ENCODE results near the gene TCF12. TPM values are rescaled to one million over a fixed set of nuclear protein-coding genes. Genes with fewer than 3 reads are reported as not detected.
"Not testable (repeated sequence)": the region's sequence is repeated elsewhere in the genome, so short reads cannot be mapped to it uniquely, and the experiment has no call there.

The TCF12 gene
- total RNA-seq, 1 donor from 2014 or later, result 48.4 TPM

DNA sequence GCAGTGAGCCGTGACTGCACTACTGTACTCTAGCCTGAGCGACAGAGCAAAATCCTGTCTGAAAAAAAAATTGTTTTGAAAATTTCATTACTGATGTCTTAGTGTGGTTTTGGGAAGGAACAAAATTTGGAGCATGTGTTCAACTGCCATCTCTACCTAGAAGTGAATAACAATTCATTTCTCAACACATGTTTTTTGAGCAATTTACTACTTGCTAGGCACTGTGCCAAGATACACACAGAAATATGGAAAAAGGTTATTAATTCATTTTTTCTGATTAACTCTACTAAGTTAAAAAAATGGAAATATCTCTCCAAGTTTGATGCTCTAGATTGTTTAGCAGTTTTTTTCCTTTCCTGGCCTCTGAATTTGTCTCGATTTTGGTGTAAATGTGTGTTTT is 5.2 kb upstream of the TCF12 start:
- ATAC-seq (no peak), DNase-seq (no peak)
- intact Hi-C loops (cut with micrococcal nuclease), result no loop called here

DNA sequence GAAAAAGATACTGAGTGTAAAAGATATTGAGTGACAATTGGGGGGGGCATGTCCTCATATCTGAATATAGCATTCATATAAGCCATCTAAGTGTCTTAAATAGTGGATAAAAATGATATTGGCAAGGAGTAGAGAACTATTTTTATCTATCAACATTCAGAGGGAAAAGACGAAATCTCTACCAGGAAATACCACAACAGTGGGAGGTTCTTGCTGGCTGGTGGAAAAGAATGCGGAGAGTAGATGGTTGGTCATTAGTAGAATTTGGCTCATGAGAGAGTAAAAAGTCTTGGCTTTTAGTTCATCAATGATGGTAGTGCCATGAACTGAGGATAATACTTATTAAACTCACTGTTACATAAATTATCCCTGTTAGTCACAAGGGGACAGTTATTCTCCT is 4.8 kb upstream of the TCF12 start:
- intact Hi-C loops (cut with micrococcal nuclease), result no loop called here
- no peak for ATAC-seq
- no peak for DNase-seq

DNA sequence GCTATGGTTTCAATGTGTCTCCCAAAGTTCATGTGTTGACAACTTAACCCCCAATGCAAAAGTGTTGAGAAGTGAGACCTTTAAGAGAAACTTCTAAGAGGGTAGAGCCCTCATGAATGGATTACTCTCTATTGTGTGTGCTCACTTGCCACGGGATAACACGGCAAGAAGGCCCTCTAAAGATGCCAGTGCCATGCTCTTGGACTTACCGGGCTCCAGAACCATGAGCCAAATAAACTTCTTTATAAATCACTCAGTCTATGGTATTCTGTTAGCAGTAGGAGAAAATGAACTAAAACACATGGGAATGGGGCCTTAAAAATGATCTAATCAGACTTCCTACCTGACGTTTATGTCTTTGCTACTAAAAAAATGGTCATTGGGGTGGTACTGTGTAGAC is 2.6 kb upstream of the TCF12 start:
- DNase-seq (no peak), ATAC-seq (no peak)
- intact Hi-C loops (cut with micrococcal nuclease), result loop anchor here (5.0 kb wide), 1 partner anchor 34 kb away; no protein-coding TSS in a partner anchor

DNA sequence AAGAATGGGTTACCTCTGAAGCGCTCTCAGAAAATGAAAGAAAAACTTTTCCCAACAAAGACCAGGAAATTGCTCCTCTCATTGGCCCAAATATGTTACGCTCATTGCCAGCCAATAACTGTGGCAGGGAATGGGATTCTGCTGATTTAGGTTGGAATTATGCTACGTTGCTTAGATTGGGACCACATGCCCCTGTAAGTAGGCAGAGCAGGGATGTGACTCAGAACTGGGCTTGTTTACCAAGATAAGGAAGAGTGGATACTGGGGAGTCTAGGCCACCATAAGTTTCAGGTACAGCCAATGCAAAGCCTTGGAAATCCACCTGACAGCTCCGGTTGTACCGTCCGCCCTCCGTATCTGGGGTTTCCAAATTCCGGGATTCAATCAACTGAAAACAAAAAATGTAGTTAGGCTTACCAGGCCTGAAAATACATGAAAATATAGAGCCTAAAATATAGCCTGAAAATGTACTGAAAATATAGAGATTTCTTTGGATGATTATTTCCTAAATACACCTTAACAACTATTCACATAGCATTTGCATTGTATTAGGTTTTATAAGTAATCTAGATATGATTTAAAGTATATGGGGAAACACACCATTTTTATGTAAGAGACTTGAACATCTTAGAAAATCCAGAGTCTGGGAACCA is 1.5 kb upstream of the TCF12 start:
- ATAC-seq (no peak), DNase-seq (no peak)
- intact Hi-C loops (cut with micrococcal nuclease), result loop anchor here (5.0 kb wide), 1 partner anchor 35 kb away; no protein-coding TSS in a partner anchor

DNA sequence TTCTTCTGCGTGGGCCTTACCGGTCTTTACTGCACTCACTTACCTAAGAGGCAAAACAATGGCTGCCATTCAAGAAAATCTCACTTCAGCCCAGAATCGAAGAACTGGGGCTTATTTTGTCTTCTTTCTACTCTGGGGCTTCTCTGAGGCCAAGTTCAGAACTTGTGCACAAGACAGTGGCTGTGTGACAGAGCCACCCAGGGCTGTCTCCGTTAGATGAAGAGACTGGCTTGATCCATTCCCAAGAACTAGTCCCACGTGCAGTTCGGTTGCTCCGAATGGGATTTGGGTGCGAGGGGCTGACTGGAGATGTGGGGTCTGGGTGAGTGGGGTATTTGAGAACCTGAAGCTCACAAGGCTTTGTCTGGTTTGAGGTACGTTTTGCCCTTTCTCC is 795 bp upstream of the TCF12 start:
- DNase-seq, result no peak
- ATAC-seq, result peak; percentile 10
- intact Hi-C loops (cut with micrococcal nuclease), result loop anchor here (5.0 kb wide), 1 partner anchor 35 kb away; no protein-coding TSS in a partner anchor

DNA sequence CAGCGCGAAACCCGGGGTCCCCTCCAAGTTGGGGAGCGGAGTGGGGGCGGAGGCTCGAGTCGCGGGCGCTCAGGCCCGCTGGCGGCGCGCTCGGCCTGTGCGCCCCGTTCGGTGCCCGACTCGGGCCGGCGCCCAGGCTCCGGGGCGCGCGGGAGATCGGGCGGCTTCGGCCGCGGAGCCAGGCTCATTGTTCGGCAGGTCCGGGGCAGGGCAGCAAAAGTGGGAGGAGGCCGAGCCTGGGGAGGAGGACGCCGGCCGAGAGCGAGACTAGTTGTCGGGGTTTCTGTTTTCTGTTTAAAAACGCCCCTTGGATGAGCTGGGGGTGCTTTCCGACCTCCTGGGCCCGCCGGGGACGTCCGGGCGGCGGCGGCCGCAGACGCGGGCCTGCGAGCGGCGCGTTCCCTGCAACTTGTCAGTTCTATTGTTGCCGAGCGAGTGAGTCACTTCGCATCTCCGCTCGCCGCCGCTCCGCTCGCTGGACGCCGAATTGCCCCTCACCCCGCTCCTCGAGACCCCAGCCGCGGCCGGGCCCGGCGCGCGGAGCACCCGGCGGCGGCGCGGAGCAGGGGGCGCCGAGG is 676 bp downstream of the TCF12 start:
- peak; percentile 36 for ATAC-seq
- intact Hi-C loops (cut with micrococcal nuclease), result loop anchor here (5.0 kb wide), 1 partner anchor 37 kb away; no protein-coding TSS in a partner anchor
- peak; percentile 64 for DNase-seq

DNA sequence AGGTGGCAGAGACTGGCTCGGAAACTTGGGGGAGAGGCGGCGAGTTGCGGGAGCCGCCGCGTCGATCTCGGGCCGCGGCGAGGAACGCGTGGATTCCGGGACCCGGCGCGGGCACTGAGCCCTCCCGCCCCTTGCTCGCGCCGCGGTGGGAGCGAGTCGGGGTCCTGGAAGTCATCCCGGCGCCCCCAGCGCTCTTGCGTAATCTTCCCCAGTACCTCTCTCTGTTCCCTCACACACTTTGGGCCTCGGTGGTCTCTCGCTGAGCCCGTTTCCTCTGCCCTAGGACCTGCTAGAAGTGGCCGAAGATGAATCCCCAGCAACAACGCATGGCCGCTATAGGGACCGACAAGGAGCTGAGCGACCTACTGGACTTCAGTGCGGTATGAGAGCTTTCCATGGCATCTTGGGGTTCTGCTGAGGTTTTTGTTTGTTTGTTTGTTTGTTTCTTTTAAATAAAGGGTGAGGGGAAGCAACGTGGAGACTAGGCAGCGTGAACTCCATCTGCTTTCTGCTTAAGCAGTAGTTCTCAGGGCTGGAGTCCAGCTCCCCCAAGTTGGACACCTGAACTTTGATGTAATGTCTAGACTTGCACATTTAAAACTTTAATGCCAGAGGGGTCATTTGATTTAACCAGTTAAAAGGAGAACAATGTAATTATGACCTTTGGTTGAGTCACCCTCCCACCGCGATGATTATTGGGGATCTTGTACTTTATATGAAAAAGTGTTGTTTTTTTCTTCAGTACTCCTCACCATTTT is 1.3 kb downstream of the TCF12 start:
- DNase-seq (peak; percentile 50), ATAC-seq (peak; percentile 1)
- intact Hi-C loops (cut with micrococcal nuclease), result loop anchor here (5.0 to 10.0 kb wide), 2 partner anchors 37 to 225 kb away; no protein-coding TSS in a partner anchor

DNA sequence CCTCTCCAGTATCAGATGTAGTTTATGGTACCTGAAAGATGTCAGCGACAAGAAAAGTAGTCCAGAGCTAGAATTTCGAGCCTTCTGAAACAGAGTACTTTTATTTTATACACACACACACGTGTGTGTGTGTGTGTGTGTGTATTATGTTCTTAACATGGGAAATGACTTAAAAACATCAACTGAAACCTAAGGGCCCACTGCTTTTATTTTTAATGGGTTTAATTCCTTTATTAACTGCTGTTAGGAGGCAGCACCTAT is 1.9 kb downstream of the TCF12 start:
- intact Hi-C loops (cut with micrococcal nuclease), result loop anchor here (10.0 kb wide), 1 partner anchor 225 kb away; no protein-coding TSS in a partner anchor

DNA sequence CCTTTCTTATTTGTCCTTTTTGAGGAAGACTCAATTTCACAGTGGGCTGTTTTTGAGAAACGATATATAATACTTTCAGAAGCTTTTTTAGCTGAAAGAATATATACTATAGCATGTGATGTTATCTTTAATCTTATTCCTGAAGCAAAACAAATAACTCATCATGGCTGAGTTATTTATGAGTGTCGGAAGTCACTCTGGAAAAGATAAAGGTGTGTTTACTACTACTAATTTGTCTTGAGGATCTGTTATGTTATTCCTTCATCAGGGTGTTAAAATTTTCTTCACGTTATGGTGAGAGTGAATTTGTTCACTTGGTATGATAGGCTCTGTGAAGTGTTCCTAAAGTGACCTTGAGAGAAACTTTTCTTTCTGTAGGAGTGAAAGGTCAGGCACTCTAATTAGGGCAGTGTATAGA is 4.7 kb downstream of the TCF12 start:
- DNase-seq, result no peak
- intact Hi-C loops (cut with micrococcal nuclease), result loop anchor here (10.0 kb wide), 1 partner anchor 222 kb away; no protein-coding TSS in a partner anchor
- no peak for ATAC-seq

More for the DNA sequence above, 1.9 kb downstream of the TCF12 start:
- no peak for ATAC-seq
- no peak for DNase-seq

DNA sequence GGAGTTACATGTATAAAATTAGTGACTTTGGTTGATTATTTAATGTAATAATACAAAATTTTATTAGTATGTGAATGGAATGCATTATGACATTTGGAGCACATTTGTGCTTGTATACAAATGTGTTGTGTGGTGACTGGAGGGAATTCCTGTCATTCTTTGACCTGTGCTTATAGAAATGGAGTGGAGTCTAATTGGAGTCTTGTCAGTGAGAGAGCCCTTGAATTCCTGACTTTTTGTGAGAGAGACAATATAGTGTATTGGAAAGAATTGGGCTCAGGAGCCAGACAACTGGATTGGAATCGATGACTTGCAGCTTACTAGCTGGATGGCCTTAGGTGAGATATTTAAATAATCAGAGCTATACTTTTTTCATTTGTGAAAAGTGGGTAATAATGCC is 9.4 kb downstream of the TCF12 start:
- intact Hi-C loops (cut with micrococcal nuclease), result loop anchor here (10.0 kb wide), 1 partner anchor 217 kb away; no protein-coding TSS in a partner anchor
- ATAC-seq, result no peak
- DNase-seq, result no peak

DNA sequence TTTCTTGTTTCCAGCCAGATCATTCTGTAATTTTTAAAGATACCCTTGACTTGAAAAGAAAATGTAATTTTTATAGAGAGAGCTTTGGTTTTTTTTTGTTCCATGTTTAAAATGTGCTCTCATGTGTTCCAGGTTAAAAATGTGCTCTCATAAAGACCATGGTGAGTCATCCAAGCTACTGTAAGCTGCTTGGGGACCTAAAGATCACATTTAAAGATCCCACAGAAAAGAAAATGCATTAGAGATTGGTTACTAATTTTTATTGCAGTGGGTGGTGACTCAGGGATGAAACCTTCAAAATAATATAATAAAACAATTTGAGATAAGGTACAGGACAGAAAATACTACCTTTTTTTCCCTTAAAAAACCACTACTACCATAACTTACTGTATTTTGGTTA is 11.0 kb downstream of the TCF12 start:
- DNase-seq, result no peak
- ATAC-seq, result no peak
- intact Hi-C loops (cut with micrococcal nuclease), result loop anchor here (10.0 kb wide), 1 partner anchor 215 kb away; no protein-coding TSS in a partner anchor

DNA sequence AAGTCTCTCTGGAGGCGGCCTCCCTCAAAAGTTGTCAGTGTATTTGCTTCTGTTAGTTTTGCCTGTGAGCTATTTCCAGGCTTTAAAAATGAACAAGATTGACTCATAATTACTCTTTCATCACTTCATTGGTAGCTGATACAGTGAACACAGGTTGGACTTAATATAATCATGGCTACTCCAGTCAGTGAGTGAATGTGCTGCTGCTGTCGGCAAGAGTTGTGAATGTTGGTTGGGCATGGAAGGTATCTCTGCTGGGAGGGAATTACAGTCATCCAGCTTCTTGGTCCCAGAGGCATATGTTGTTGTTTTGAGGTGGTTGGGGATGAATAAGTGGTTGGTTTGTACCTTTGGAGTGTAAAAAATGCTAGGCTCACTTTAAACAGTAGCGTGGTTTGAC is 11.5 kb downstream of the TCF12 start:
- ATAC-seq, result peak; percentile 30
- DNase-seq, result no peak
- intact Hi-C loops (cut with micrococcal nuclease), result loop anchor here (10.0 kb wide), 1 partner anchor 215 kb away; no protein-coding TSS in a partner anchor

DNA sequence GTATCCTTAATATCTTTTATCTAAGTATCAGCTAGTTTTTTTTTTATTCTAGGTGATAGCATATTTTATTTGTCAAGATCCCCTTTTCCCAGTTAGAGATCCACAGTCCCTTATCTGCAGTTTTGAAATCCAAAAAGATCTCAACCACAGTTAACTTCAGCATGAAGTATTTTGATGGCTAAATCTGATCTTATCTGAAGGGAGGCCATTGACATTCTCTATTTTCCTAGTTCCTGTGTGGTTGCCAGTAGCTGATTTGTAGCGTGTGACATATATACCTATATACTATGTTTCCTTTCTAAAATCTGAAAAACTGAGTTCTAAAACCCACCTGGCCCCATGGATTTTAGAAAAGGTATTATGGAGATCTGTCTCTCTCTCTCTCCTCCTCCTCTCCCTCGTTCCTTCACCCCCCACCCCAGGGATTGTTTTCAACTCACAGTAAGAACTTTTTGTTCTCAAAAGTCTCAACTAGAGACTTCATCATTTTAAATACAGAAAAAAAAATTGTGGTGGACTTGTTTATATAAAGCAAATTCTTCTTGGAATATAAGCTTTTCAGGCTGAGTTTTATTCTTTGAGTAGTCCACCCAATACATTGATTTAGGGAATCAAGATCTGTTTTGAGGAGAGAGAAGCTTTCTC is 12.3 kb downstream of the TCF12 start:
- ATAC-seq, result no peak
- DNase-seq, result no peak
- intact Hi-C loops (cut with micrococcal nuclease), result no loop called here

DNA sequence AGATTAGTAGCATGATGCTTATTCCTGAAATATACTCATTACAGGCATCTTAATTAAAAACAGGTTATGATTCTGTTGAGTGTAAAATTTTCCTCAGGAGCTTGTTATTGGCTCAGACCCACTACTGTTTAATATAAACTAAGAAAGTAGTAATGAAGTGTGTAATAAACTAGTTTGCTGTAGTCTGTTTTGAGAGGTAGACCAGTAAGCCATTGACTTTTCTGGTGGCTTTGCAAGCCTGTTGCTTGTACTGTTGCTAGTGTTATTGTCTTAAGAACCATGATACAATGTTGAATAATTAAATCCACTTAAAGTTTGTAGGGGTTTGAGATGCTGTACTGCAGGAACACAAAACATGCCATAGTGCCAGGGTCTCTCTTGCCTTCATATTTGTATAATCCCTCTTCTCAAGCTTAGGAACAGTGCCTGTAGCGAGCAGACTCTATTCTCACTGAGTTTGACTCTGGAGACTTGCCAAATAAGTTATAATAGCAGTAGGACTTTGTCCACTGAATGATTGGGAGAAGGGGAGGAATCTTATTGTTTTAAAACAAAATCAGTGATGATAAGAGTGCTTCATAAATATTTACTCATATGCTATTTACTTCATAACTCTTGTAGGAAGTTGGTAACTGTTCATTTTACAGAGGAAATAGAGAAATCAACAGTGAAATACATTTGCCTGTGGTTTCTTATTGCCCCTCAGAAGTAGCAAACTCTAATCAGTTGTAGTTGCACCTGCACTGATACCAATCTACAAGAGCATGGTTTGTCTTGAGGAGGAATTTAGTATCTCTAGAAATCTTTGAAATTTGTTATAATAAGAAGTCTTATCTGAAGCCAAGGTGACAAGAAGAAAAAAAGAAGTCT is 13.4 kb downstream of the TCF12 start:
- DNase-seq (no peak), ATAC-seq (peak; percentile 68)
- intact Hi-C loops (cut with micrococcal nuclease), result no loop called here

DNA sequence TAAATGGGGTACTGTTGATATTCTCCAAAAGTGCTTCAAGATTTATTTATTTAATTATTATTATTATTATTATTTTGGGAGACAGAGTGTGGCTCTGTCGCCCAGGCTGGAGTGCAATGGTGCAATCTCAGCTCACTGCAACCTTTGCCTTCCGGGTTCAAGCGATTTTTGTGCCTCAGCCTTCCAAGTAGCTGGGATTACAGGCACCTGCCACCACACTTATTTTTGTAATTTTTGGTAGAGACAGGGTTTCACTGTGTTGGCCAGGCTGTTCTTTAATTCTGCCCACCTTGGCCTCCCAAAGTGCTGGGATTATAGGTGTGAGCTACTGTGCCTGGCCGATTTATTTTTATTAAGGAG is 14.0 kb downstream of the TCF12 start:
- ATAC-seq; DNase-seq; intact Hi-C loops (cut with micrococcal nuclease): not testable (repeated sequence)

DNA sequence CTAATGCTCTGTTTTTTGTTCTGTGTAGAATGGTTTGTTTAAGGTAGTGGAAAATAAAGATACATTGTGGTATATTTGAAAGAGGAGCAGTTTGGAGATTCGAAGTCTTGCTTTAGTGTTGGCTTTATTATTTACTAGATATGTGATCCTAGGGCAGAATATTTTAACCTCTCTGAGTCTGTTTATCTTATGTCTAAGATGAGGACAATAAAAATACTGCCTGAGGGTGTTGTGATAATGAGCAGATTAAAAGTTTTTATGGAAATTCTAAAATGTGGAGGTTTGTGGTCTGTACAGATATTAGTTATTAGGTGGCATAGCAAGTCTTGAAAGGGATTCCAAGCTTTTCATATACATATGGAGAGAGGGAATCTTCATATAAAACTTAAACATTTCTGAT is 15.0 kb downstream of the TCF12 start:
- no peak for ATAC-seq
- DNase-seq, result no peak
- intact Hi-C loops (cut with micrococcal nuclease), result no loop called here

DNA sequence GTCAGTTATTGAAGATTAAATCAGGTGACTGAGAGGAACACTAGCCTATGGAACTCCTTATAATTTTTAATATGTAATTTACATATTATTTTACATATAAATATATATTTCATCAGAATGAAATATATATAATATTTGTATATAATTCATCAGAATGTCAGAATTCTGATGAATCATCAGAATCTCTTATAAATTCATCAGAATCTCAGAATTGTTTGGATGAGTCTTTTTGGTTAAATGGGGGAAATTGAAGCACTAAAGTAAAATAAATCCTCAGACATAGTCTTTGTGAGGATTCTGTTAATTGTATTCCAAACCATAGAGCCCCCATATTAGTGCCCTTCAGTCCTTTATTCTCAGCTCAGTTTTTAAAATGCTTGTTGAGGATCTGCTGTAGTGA is 15.4 kb downstream of the TCF12 start:
- intact Hi-C loops (cut with micrococcal nuclease), result no loop called here
- ATAC-seq, result no peak
- no peak for DNase-seq

DNA sequence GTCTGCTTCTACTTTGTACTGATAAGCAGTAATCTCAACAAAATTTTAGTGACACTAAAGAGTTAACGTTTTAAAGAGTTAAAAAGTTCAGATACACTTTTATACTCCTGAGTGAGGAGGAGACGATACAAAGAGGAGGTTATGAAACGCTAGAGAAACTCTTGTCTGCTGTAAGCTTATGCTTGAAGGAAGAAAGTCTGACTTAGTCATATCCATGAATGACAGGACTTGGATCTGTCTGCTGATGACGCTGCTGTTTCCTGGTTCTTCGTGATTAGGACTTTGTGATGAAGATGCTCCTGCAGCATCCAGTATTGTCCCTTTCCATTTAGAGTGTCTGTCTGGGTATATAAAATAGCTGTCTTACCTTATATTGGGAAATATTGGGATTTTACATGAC is 15.8 kb downstream of the TCF12 start:
- intact Hi-C loops (cut with micrococcal nuclease), result no loop called here
- DNase-seq (no peak), ATAC-seq (no peak)

DNA sequence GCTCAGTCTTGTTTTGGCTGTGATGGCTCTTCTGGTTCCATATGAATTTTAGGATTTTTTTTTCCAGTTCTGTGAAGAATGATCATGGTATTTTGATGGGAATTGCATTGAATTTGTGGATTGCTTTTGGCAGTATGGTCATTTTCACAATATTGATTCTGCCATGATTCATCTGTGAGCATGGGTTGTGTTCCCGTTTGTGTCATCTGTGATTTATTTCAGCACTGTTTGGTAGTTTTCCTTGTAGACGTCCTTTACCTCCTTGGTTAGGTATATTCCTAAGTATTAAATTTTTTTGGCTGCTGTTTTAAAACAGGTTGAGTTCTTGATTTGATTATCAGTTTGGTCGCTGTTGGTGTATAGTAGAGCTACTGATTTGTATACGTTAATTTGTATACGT is 18.5 kb downstream of the TCF12 start:
- DNase-seq (no peak), ATAC-seq (no peak)
- intact Hi-C loops (cut with micrococcal nuclease), result no loop called here
